SKM-1 (cell line): ENCODE data around the gene HTT.

Experiments
- DNase-seq: peaks from one replicate; lab custom pipeline; 2025; ENCODE audit not compliant: unreplicated experiment; lab: John Stamatoyannopoulos, UW

Gene HTT

GRCh38 chr4:3074078-3074845 lies at the start of gene HTT, which contains the start of gene HTT-AS:
TSS of gene HTT (plus strand) at chr4:3074681. CDS start at chr4:3074826, 145 bp downstream.
TSS of gene HTT-AS (minus strand) at chr4:3074538.
- DNase-seq: peak; percentile 94

DNA sequence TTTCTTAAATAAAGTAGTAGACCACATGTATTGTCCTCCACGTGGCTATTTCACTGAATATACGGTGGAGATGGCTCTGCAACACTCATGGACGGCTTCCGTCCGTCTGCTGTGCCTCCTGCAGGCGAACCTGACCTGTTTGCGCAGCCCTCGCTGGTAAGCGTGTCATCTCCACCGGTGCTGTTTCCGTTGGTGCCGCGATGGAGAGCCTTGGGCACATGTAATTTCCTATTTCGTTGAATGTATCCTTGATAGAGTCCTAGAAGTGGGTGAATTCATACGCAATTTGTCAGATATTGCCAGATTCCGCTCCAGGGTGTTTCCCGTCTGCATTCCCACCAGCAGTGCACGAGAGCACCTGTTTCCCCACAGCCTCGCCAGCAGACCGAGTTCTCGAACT lies 48.6 kb upstream of the HTT start:
- DNase-seq: no peak

DNA sequence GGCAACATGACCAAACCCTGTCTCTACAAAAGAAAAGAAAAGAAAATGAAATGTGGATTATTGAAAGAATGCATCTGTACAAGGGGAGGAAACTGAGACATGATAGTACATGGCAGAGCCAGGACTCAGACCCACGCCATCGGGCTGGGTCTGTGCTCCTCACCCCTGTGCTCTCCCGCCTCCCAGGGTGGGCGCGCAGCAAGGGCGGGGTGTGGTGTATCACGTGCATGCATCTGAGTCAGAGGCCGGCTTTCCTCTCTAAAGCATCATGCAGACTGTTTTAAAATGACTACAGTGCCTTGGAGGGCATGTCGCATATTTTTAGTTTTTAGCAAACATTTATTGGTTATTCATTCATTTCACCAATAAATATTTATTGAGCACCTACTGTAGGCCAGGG lies 47.9 kb upstream of the HTT start:
- no peak for DNase-seq

- DNase-seq: no peak
Observed at GRCh38 chr4:3029464-3029863, 45.0 kb upstream of the HTT start.

- DNase-seq: no peak
Observed at GRCh38 chr4:3030566-3031356, 43.7 kb upstream of the HTT start.

- no peak for DNase-seq
Observed at GRCh38 chr4:3031357-3032082, 43.0 kb upstream of the HTT start.

DNA sequence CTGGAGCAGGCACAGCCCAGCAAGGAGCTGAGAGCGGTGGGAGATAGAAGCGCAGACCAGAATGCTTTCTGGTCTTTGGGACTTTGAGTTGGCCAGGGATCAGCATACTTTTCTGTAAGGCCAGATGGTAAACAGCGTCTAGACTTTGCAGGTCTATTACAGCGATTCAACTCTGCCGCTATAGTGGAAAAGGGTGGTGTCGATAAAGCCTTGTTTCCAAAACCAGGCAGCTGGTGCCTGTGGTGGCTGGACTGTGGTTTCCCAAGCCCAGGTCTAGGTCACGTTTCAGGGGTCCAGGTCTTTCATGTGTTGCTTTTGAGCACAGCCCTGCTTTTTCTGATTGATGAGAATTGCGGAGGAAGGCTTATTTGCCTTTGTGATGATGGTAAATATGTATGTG lies 40.2 kb upstream of the HTT start:
- DNase-seq: no peak

- no peak for DNase-seq
Observed at GRCh38 chr4:3035249-3035648, 39.2 kb upstream of the HTT start.

DNA sequence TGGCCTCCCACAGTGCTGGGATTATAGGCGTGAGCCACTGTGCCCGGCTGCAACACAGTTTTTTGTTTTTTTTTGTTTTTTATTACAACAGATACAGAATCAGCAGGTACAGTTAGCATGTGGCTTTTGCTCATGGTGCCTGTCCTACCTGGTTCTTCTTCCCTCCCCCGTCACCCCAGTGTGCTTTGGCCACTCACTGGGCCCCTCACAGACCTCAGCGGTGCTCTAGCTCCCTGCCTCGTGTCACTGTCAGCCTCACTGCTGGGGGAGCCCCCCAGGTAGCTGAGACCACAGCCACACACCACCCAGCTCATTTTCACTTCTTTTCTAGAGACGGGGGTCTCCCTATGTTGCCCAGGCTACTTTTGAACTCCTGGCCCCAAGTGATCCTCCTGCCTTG lies 38.8 kb upstream of the HTT start:
- no peak for DNase-seq

GRCh38 chr4:3036131-3036952 lies 38.1 kb upstream of the HTT start:
- DNase-seq: no peak

DNA sequence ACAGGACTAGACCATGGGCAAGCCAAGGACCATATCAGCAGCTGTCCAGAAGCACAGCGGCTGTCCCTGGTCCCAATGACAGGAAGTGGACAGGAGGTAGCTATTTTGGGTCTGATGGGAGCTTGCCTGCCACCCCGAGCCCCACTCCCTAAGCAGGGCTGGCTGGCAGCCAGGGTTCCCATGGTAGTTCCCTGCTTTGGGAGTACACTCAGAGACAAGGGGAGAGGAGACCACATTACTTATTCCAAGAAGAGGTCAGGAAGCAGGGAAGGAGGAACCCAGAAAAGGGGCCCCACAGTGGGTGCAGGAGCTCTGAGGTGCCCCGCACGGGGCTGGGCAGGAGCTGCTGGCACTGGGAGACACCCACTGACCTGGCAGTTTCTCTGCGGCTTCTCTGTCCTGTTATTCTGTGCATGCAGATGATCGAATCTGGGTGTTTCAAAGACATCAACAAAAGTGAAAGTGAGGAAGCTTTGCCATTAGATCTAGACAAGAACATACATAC lies 36.5 kb upstream of the HTT start:
- DNase-seq: no peak

GRCh38 chr4:3039706-3040366 lies 34.6 kb upstream of the HTT start:
- no peak for DNase-seq

GRCh38 chr4:3040452-3041191 lies 33.9 kb upstream of the HTT start:
- no peak for DNase-seq

DNA sequence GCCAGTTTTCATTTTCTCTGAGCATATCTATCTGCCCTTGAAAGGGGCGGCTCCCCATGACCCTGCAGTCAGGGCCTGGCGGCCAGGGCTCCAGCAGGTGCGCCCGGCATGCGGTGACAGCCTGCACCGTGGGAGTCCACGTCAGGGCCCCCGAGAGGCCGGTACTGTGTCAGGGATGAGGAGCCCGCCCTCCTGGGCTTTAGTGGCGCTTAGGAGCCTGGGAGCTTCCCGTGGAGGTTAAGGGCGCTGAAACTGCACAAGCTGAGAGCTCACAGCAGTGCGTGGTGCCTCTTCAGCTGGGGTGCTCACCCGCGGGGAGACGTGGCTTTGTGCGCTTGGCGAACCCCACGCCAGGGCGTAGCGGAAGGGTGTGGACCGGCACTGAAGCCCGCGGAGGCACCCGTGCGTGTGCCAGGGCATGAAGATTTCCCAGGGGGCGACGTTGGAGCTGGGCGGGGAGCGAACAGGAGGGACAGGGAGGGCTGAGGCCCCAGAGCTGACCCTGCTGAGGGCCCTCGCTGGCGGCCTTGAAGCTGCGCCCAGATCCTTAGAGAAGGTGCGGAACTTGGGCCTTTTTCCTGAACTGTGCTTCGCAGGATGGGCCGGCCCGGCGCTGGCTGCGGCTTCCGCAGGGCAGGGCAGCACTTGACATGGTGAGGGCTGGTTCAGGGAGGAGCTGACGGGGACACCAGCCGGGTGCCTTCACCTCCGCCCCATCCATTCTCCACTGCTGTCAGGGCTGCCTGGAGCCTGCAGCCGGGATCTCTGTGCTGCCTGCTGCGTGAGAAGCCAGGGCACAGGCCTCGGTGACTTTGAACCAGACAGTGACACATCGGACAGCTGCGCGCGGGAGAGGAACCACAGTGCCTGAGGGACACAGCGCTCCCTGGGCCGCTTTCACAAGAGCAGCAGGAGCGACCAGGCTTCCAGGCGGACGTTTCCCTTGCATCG lies 33.0 kb upstream of the HTT start:
- no peak for DNase-seq

DNA sequence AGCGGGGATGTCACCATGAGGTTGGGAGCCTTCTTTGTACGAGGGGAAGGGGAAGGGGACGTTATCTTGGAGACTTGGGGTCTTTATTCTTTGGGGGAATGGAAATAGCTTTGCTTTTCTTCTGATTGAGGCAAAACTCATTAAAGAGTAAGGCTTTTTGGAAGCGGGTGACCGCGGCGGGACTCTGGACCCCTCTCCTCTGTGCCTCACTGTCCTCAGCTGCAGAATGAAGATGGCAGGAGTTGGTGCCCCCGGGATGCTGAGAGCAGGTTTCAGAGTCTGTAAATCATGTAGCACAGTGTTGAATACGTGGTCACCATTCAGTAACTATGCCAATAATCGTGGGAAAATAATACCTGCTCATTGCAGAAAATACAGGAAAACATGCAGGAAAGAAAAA lies 32.3 kb upstream of the HTT start:
- no peak for DNase-seq

DNA sequence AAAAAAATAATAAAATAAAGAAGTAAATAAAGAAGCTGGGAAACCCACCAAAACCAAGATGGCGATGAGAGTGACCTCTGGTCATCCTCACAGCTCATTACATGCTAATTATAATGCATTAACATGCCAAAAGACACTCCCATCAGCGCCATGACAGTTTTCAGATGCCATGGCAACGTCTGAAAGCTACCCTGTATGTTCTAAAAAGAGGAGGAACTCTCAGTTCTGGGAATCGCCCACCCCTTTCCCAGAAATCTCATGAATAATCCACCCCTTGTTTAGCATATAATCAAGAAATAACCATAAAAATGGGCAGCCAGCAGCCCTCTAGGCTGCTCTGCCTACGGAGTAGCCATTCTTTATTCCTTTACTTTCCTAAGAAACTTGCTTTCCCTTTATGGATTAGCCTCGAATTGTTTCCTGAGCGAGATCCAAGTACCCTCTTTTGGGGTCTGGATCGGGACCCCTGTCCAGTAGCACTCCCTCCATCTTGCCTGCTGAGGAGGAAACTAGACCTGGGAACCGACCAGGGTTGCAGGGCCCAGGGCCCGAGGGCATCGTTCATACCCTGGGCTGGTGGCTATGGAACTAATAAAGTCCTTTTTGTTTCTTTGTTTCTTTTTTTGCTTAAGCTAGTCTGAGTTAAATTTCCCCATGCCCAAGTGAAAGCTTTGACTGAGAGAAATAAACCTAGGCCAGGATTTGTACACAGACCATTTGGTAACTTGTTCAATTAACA lies 31.0 kb upstream of the HTT start:
- DNase-seq: no peak
